Heart left ventricle (tissue), 16 donors: ENCODE results near the gene THSD7B. TPM values are rescaled to one million over a fixed set of nuclear protein-coding genes. Genes with fewer than 3 reads are reported as not detected.

ENCODE experiments used
- ATAC-seq, 4 donors: fragments of 200-7000 bp; cut with Tn5 transposase; one replicate each; pipeline ENCODE4 v1.9.1; 2020 to 2022; ENCODE audit warnings: moderate library complexity in 4 of 4, mild to moderate bottlenecking in 3 of 4, moderate number of reproducible peaks in 1 of 4
- DNase-seq, 5 donors: peaks; one replicate each; pipeline ENCODE4 v3.0.0-alpha.2; 2020
- H3K27ac ChIP-seq, 12 donors: fragments of 200-600 bp; sonication (generic) in 4 of 12; one replicate each; pipeline versions ENCODE4 v1.5.0 to v1.8.0; 2016 to 2022; ENCODE audit warnings: mild to moderate bottlenecking in 2 of 12
- H3K27me3 ChIP-seq, 9 donors: fragments of 200-600 bp; sonication (generic) in 2 of 9; one replicate each; pipeline versions ENCODE4 v1.5.1 to v1.8.0; 2016 to 2022; ENCODE audit warnings: mild to moderate bottlenecking in 3 of 9
- H3K36me3 ChIP-seq, 9 donors: fragments of 200-600 bp; sonication (generic) in 2 of 9; one replicate each; pipeline versions ENCODE4 v1.5.0 to v1.8.0; 2018 to 2022; ENCODE audit warnings: mild to moderate bottlenecking in 2 of 9
- H3K4me1 ChIP-seq, 12 donors: fragments of 200-600 bp; sonication (generic) in 4 of 12; one replicate each; pipeline versions ENCODE4 v1.5.0 to v1.8.0; 2016 to 2022; ENCODE audit warnings: mild to moderate bottlenecking in 3 of 12
- H3K4me3 ChIP-seq, 12 donors: fragments of 200-600 bp; sonication (generic) in 4 of 12; one replicate each; pipeline versions ENCODE4 v1.5.0 to v1.8.0; 2017 to 2022; ENCODE audit warnings: mild to moderate bottlenecking in 9 of 12, moderate library complexity in 4 of 12
- H3K9me3 ChIP-seq, 12 donors: fragments of 200-600 bp; sonication (generic) in 4 of 12; one replicate each; pipeline versions ENCODE4 v1.5.0 to v1.8.0; 2016 to 2022; ENCODE audit warnings: mild to moderate bottlenecking in 1 of 12
- CTCF ChIP-seq, 12 donors: fragments of 200-600 bp; sonication (generic) in 4 of 12; IDR thresholded peaks; one replicate each; pipeline versions ENCODE4 v1.5.0 to v1.8.0; 2018 to 2022; ENCODE audit warnings: antibody characterized with exemption in 12 of 12, mild to moderate bottlenecking in 5 of 12
- POLR2A ChIP-seq, 2 donors: fragments of 450-650 bp; IDR thresholded peaks; one replicate each; pipeline ENCODE4 v1.6.1; 2017; ENCODE audit warnings: antibody characterized with exemption in 2 of 2, mild to moderate bottlenecking in 2 of 2, moderate library complexity in 2 of 2
- WGBS, 4 donors: extraction: QIAGEN DNeasy Blood & Tissue Kit in 2 of 4; methylation state at CpG; one replicate each; pipeline versions ENCODE4 v1.1.5 to v1.1.7; 2013 to 2018; 5-methylcytosine and 5-hydroxymethylcytosine counted together
- intact Hi-C, 10 donors: fragments of 100-400 bp; cut with DNase I; formaldehyde crosslinking; loops; one replicate each; pipeline versions ENCODE4 v1.11.1 to v1.14.2; 2022
- polyA plus RNA-seq, 2 donors: library from polyadenylated mRNA; stranded (reverse); fragments of 200-250 nt; gene quantifications; one replicate each; pipeline ENCODE4 v1.2.3, GENCODE V29; 2013
- total RNA-seq, 9 donors: library from RNA; depleted of rRNA in 2 of 9; stranded (reverse); fragments of >200 nt in 2 of 9; fragmentation: NEBNext Ultra II Directional in 3 of 9; extraction: Animal tissue kit (Norgen Biotek cat#: 25700) in 3 of 9; gene quantifications; one replicate each; pipeline versions ENCODE4 v1.1.0 to v1.2.4, GENCODE V29; 2016 to 2023
- donor health status: ischemic (EF 13 %, LVEDD 7.1; RV severe dilation, severe dysfunction).
- donor health status: healthy with polysubstance abuse.
- donor health status: DM: no; HTN: yes; CAD: no.
- donor health status: DM: no; HTN: no; CAD: no.
- donor health status: ischemic (EF 25% LVEDD 6.9; RV normal size, moderate dysfunction).
- donor health status: ischemic (EF 25% LVEDD 5.7; RV mildly dilated, moderate dysfunction).
- donor health status: healthy.
- donor health status: DM: yes; HTN: yes; CAD: no.
- donor health status: ischemic (EF 35%, LVEDD 5.7; RV mildly dilated, moderate dysfunction).
- donor health status: nonischemic (EF 11% LVEDD 7.7; RV severe dilation, severe dysfunction).
- donor health status: DM: yes; HTN: yes; CAD: no.
- donor health status: PGD.
- donor health status: ischemic (EF 29% LVEDD 5.4; RV normal size, mild dysfunction).
- donor health status: nonischemic (EF 23%, LVEDD 6.1; RV moderate dilation, normal function).

Gene THSD7B
- total and polyA plus RNA-seq, 11 donors, result 0.04 to 0.43 (median 0.17) TPM

GRCh38 chr2:137449454-137449853, 684.1 kb downstream of the THSD7B start:
- no peaks in the 10 kb centered on the region for H3K9me3 ChIP-seq
- no peak overlapping the region for H3K27ac ChIP-seq
- no peak overlapping the region for H3K4me3 ChIP-seq
- no peaks in the 10 kb centered on the region for H3K4me1 ChIP-seq
- TF ChIP-seq CTCF (IDR thresholded peaks at IDR 0.05) (no peak), POLR2A (IDR thresholded peaks at IDR 0.05) (no peak)
- DNase-seq (no peak), ATAC-seq (no peak)
- no peaks in the 10 kb centered on the region for H3K27me3 ChIP-seq
- intact Hi-C loops, result no loop called here
- no peaks in the 10 kb centered on the region for H3K36me3 ChIP-seq

- Histone ChIP-seq H3K27ac (no peak overlapping the region), H3K9me3 (peaks cover 0 to 7% (median 0%) of the 10 kb centered on the region in 12 donors), H3K36me3 (no peaks in the 10 kb centered on the region), H3K27me3 (no peaks in the 10 kb centered on the region), H3K4me1 (no peaks in the 10 kb centered on the region), H3K4me3 (no peak overlapping the region)
- ATAC-seq, result no peak
- WGBS, 4 donors, result 59 to 70% (median 62%) methylated on average over 2 of the region's 2 CpGs
- DNase-seq, result no peak
- TF ChIP-seq CTCF (IDR thresholded peaks at IDR 0.05) (no peak), POLR2A (IDR thresholded peaks at IDR 0.05) (no peak)
- intact Hi-C loops, result no loop called here
Measured at GRCh38 chr2:137454886-137455285, 689.5 kb downstream of the THSD7B start.

GRCh38 chr2:137467246-137467862, 702.0 kb downstream of the THSD7B start:
- peak in 1 of 5 donors; percentile 8 for DNase-seq
- H3K4me1 ChIP-seq, result no peaks in the 10 kb centered on the region
- no peaks in the 10 kb centered on the region for H3K27me3 ChIP-seq
- WGBS, 4 donors, result 24 to 38% (median 33%) methylated on average over 3 of the region's 3 CpGs
- TF ChIP-seq CTCF (IDR thresholded peaks at IDR 0.05) (peak; percentile 19 to 62 (median 44)), POLR2A (IDR thresholded peaks at IDR 0.05) (no peak)
- no peak overlapping the region for H3K27ac ChIP-seq
- no peaks in the 10 kb centered on the region for H3K36me3 ChIP-seq
- no peaks in the 10 kb centered on the region for H3K9me3 ChIP-seq
- no peak for ATAC-seq
- intact Hi-C loops, result loop anchor here in 7 of 10 donors (2.0 to 10.0 kb wide), 4 partner anchors 207 to 371 kb away; no protein-coding TSS in a partner anchor
- no peak overlapping the region for H3K4me3 ChIP-seq

GRCh38 chr2:137493261-137493660, 727.9 kb downstream of the THSD7B start:
- DNase-seq, result no peak
- no peak overlapping the region for H3K27ac ChIP-seq
- no peak for ATAC-seq
- no peaks in the 10 kb centered on the region for H3K27me3 ChIP-seq
- H3K4me3 ChIP-seq, result no peak overlapping the region
- WGBS, 4 donors, result 57 to 65% (median 61%) methylated on average over 5 of the region's 5 CpGs
- no peaks in the 10 kb centered on the region for H3K9me3 ChIP-seq
- intact Hi-C loops, result no loop called here
- TF ChIP-seq CTCF (IDR thresholded peaks at IDR 0.05) (no peak), POLR2A (IDR thresholded peaks at IDR 0.05) (no peak)
- H3K4me1 ChIP-seq, result no peaks in the 10 kb centered on the region
- no peaks in the 10 kb centered on the region for H3K36me3 ChIP-seq
